K562 (cell line): Measurements from ENCODE around the gene SERTM2.

Experiments used
- BHLHE40 ChIP-seq: IDR thresholded peaks from 2 replicates; pipeline ENCODE4 v1.6.1; 2011; ENCODE audit warnings: low read length, improper control_type of control experiment
- CSDE1 ChIP-seq, 2 experiments: fragments of 450-650 bp; IDR thresholded peaks; 2 replicates each; pipeline ENCODE4 v1.6.1; 2016; ENCODE audit warnings: mild to moderate bottlenecking in 1 of 2
- DACH1 ChIP-seq: fragments of 450-650 bp; IDR thresholded peaks from 2 replicates; pipeline ENCODE4 v1.6.1; 2018; ENCODE audit not compliant: partially characterized antibody
- EZH2 ChIP-seq: IDR thresholded peaks from 2 replicates; pipeline ENCODE4 v1.6.1; 2012; ENCODE audit warnings: low read depth, mild to moderate bottlenecking, inconsistent platforms, low read length, borderline replicate concordance
- JUNB ChIP-seq: fragments of 450-650 bp; formaldehyde crosslinking; conservative IDR thresholded peaks from 2 replicates; pipeline ENCODE4 v1.4.0; 2020; ENCODE audit warnings: mild to moderate bottlenecking
- SRSF1 ChIP-seq: fragments of 200-400 bp; formaldehyde crosslinking; IDR thresholded peaks from 2 replicates; pipeline ENCODE4 v1.6.1; 2017; ENCODE audit warnings: mild to moderate bottlenecking, low read depth, low read length, moderate library complexity
- STAT5A ChIP-seq: IDR thresholded peaks from 2 replicates; pipeline ENCODE4 v1.6.1; 2012; ENCODE audit warnings: low read length, inconsistent platforms, borderline replicate concordance
- ZNF174 ChIP-seq: fragments of 250-450 bp; sonication (Bioruptor Pico); IDR thresholded peaks from 2 replicates; pipeline ENCODE4 v1.4.0; 2020; ENCODE audit warnings: mild to moderate bottlenecking
- ZNF384 ChIP-seq: IDR thresholded peaks from 2 replicates; pipeline ENCODE4 v1.6.1; 2012; ENCODE audit warnings: low read depth, low read length, improper control_type of control experiment
- ZNF75A ChIP-seq: fragments of 450-650 bp; formaldehyde crosslinking; IDR thresholded peaks from 2 replicates; pipeline ENCODE4 v1.4.0; 2020; ENCODE audit warnings: mild to moderate bottlenecking
- TF ChIP-seq, protein P1 (sequence below): fragments of 250-450 bp; sonication (Bioruptor Pico); IDR thresholded peaks from 2 replicates; pipeline ENCODE4 v1.5.0; 2020; ENCODE audit warnings: mild to moderate bottlenecking, borderline replicate concordance

- no peak for TF ChIP-seq ZNF75A (CRISPR knock-in tag)
- TF ChIP-seq ZNF384, result no peak
- TF ChIP-seq STAT5A, result no peak
- TF ChIP-seq, protein P1, sequence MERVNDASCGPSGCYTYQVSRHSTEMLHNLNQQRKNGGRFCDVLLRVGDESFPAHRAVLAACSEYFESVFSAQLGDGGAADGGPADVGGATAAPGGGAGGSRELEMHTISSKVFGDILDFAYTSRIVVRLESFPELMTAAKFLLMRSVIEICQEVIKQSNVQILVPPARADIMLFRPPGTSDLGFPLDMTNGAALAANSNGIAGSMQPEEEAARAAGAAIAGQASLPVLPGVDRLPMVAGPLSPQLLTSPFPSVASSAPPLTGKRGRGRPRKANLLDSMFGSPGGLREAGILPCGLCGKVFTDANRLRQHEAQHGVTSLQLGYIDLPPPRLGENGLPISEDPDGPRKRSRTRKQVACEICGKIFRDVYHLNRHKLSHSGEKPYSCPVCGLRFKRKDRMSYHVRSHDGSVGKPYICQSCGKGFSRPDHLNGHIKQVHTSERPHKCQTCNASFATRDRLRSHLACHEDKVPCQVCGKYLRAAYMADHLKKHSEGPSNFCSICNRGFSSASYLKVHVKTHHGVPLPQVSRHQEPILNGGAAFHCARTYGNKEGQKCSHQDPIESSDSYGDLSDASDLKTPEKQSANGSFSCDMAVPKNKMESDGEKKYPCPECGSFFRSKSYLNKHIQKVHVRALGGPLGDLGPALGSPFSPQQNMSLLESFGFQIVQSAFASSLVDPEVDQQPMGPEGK, result no peak
- TF ChIP-seq CSDE1 (IDR thresholded peaks at IDR 0.05), result no peak
- no peak for TF ChIP-seq JUNB
- TF ChIP-seq SRSF1, result no peak
- TF ChIP-seq DACH1, result no peak
- TF ChIP-seq ZNF174 (CRISPR knock-in tag), result no peak
- TF ChIP-seq EZH2, result no peak
- TF ChIP-seq BHLHE40, result no peak
These were observed 56.9 kb downstream of the SERTM2 start for GRCh38 chrX:111568354-111568753.
